GM12865 (cell line): ENCODE data around the gene TM4SF20.

ENCODE experiments used
- DNase-seq: peaks from one replicate; pipeline ENCODE4 v3.0.0; 2010; ENCODE audit warnings: low read depth
- H3K4me3 ChIP-seq: 2 replicates; pipeline ENCODE4 v1.5.1; 2011; ENCODE audit warnings: mild to moderate bottlenecking, low read depth, low read length, control low read depth
- TF ChIP-seq, protein P1 (sequence below): IDR thresholded peaks from 2 replicates; pipeline ENCODE4 v1.5.1; 2011; ENCODE audit warnings: low read length, control low read depth, low read depth, inconsistent platforms; ENCODE audit not compliant: insufficient read depth; ENCODE audit errors: missing control alignments

The TM4SF20 gene

DNA sequence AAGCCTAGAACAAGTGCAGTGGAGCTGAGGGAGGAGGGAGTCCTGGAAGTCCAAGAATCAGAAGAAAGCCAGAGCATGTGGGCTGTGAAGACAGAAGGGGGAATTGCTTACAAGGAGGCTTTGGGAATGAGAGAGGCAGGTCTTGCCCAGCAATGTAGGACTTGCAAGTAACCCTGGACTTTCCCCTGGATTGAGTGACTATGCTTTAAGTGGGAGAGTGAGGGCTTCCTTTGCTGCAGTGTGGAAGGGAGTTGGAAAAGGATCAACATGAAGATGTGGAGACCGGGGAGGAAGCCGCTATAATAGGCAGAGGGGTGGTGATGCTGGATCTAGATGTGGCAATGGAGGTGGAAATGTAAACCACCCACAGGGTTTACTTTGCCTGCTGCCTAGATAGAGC lies 22.4 kb upstream of the TM4SF20 start:
- no peak for DNase-seq
- TF ChIP-seq, protein P1, sequence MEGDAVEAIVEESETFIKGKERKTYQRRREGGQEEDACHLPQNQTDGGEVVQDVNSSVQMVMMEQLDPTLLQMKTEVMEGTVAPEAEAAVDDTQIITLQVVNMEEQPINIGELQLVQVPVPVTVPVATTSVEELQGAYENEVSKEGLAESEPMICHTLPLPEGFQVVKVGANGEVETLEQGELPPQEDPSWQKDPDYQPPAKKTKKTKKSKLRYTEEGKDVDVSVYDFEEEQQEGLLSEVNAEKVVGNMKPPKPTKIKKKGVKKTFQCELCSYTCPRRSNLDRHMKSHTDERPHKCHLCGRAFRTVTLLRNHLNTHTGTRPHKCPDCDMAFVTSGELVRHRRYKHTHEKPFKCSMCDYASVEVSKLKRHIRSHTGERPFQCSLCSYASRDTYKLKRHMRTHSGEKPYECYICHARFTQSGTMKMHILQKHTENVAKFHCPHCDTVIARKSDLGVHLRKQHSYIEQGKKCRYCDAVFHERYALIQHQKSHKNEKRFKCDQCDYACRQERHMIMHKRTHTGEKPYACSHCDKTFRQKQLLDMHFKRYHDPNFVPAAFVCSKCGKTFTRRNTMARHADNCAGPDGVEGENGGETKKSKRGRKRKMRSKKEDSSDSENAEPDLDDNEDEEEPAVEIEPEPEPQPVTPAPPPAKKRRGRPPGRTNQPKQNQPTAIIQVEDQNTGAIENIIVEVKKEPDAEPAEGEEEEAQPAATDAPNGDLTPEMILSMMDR: no peak
- no peak overlapping the region for H3K4me3 ChIP-seq

- no peak overlapping the region for H3K4me3 ChIP-seq
- DNase-seq: no peak
- TF ChIP-seq, protein P1: no peak
Measured at GRCh38 chr2:227398684-227399670, 19.9 kb upstream of the TM4SF20 start.

DNA sequence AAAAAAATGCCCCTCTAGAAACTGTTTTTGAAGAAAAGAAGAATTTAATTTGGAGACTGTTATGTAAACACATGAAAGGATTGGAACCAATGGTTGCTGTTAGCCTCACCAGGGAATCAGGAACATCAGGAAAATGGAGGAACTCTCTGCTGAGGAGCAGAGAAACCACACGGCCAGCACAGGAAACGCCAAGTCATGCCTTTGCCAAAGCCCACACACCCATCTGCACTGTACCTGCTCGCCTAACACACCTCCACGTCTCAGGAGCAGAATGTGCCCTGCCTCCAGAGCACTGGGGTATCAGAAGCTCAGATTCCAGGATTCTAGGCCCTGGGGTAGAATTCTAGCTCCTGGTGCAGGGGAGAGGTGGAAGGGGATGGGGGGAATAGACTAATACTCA lies 18.5 kb upstream of the TM4SF20 start:
- no peak overlapping the region for H3K4me3 ChIP-seq
- DNase-seq: no peak
- TF ChIP-seq, protein P1: no peak

- H3K4me3 ChIP-seq: no peak overlapping the region
- no peak for DNase-seq
- TF ChIP-seq, protein P1: no peak
Measured at GRCh38 chr2:227395556-227395955, 16.4 kb upstream of the TM4SF20 start.

GRCh38 chr2:227394401-227394800 lies 15.3 kb upstream of the TM4SF20 start:
- no peak for DNase-seq
- H3K4me3 ChIP-seq: no peak overlapping the region
- TF ChIP-seq, protein P1: no peak

DNA sequence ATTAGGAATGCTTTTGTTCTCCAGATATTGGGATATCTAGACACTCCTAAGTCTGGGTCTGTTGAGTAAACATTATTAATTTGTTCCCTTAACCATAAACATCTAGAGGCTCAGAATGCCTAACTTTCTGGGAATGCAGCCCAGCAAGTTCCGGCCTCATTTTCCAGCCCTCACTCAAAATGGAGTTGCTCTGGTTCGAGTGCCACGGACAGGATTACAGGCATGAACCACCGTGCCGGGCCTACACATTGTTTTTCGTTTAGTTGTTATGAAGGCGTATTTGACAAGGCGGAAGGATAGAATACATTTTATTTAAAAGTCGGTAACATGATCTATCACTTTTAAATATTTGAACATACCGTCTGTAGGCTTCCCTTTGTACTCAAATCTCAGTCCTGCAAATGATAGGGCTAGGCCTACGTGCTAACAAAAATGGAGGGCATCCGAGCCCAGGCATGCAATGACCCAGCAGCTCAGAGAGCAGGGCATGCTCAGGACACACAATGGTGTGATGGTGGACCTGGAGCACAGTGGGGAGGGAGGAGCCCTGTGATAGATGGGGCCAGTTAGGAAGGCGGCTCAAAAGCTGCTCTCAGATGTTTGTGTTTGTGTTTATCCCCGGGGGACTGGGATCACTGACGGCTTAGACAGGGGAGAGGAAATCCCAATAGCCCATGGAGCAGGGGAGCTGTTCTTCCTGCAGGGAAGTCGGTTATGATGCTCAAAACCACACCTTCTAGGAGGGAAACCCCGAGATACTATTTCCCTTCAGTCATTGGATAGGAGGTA lies 11.6 kb upstream of the TM4SF20 start:
- H3K4me3 ChIP-seq: no peak overlapping the region
- no peak for DNase-seq
- TF ChIP-seq, protein P1: no peak
